ENCODE measurements around the gene LMBR1. TPM values are rescaled to one million over a fixed set of nuclear protein-coding genes. Genes with fewer than 3 reads are reported as not detected.

LMBR1 gene
- total RNA-seq, 1 donor from 2014 or later, result 89.1 TPM

GRCh38 chr7:156792611-156793010, 100.4 kb downstream of the LMBR1 start:
- peaks cover 8% of the 10 kb centered on the region for H3K36me3 Mint-ChIP-seq (ENCODE audit: insufficient read depth)
- no peaks in the 10 kb centered on the region for H3K27me3 Mint-ChIP-seq
- no peaks in the 10 kb centered on the region for H3K9me3 Mint-ChIP-seq (ENCODE audit: low read depth)
- TF ChIP-seq, protein P1, sequence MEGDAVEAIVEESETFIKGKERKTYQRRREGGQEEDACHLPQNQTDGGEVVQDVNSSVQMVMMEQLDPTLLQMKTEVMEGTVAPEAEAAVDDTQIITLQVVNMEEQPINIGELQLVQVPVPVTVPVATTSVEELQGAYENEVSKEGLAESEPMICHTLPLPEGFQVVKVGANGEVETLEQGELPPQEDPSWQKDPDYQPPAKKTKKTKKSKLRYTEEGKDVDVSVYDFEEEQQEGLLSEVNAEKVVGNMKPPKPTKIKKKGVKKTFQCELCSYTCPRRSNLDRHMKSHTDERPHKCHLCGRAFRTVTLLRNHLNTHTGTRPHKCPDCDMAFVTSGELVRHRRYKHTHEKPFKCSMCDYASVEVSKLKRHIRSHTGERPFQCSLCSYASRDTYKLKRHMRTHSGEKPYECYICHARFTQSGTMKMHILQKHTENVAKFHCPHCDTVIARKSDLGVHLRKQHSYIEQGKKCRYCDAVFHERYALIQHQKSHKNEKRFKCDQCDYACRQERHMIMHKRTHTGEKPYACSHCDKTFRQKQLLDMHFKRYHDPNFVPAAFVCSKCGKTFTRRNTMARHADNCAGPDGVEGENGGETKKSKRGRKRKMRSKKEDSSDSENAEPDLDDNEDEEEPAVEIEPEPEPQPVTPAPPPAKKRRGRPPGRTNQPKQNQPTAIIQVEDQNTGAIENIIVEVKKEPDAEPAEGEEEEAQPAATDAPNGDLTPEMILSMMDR (IDR thresholded peaks at IDR 0.05; ENCODE audit: unreplicated experiment), result no peak
- H3K4me3 Mint-ChIP-seq (ENCODE audit: low read depth), result no peak overlapping the region
- H3K4me1 Mint-ChIP-seq (ENCODE audit: low read depth), result no peaks in the 10 kb centered on the region
- no peak for DNase-seq (ENCODE audit: low spot score, unreplicated experiment)
- H3K27ac Mint-ChIP-seq, result no peak overlapping the region

- TF ChIP-seq, protein P1 (IDR thresholded peaks at IDR 0.05; ENCODE audit: unreplicated experiment), result no peak
- Mint-ChIP-seq H3K4me1 (ENCODE audit: low read depth) (no peaks in the 10 kb centered on the region), H3K27ac (no peak overlapping the region), H3K9me3 (ENCODE audit: low read depth) (no peaks in the 10 kb centered on the region), H3K27me3 (no peaks in the 10 kb centered on the region), H3K36me3 (ENCODE audit: insufficient read depth) (peaks cover 8% of the 10 kb centered on the region), H3K4me3 (ENCODE audit: low read depth) (no peak overlapping the region)
- DNase-seq (ENCODE audit: low spot score, unreplicated experiment), result no peak
These were observed 101.7 kb downstream of the LMBR1 start for GRCh38 chr7:156791241-156791640.

- TF ChIP-seq, protein P1 (IDR thresholded peaks at IDR 0.05; ENCODE audit: unreplicated experiment), result no peak
- Mint-ChIP-seq H3K4me1 (ENCODE audit: low read depth) (no peaks in the 10 kb centered on the region), H3K27ac (no peak overlapping the region)
These were observed 102.7 kb downstream of the LMBR1 start for GRCh38 chr7:156790264-156790663.

DNA sequence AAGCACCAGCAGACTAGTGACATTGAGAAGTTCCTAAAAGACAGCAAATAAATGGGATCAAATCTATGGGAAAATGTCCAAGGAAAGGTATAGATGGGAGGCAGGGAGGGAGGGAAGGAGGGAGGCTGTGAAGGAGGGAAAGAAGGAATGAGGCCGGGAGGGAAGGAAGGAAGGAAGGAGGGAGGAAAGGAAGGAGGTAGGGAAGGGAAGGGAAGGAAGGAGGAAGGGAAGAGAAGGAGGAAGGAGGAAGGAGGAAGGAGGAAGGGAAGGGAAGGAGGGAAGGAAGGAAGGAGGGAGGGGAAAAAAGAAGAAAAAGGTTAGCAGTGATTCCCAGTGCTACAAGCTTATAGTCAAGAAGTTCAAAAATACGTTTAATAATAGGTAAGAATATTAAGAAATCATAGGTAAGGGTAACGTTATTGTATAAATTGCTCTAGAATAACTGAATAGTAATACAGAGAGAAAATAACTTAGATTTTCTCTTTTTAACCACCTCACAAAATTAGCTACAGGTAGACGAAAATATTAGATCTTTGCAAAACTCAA, 106.9 kb downstream of the LMBR1 start:
- Mint-ChIP-seq H3K27ac (no peak overlapping the region), H3K27me3 (no peaks in the 10 kb centered on the region), H3K4me3 (ENCODE audit: low read depth) (no peak overlapping the region), H3K36me3 (ENCODE audit: insufficient read depth) (peaks cover 3% of the 10 kb centered on the region), H3K9me3 (ENCODE audit: low read depth) (no peaks in the 10 kb centered on the region), H3K4me1 (ENCODE audit: low read depth) (no peaks in the 10 kb centered on the region)
- TF ChIP-seq, protein P1 (IDR thresholded peaks at IDR 0.05; ENCODE audit: unreplicated experiment), result no peak
- DNase-seq (ENCODE audit: low spot score, unreplicated experiment), result no peak

More at GRCh38 chr7:156790264-156790663, 102.7 kb downstream of the LMBR1 start:
- H3K27me3 Mint-ChIP-seq, result no peaks in the 10 kb centered on the region
- peaks cover 6% of the 10 kb centered on the region for H3K36me3 Mint-ChIP-seq (ENCODE audit: insufficient read depth)
- no peak overlapping the region for H3K4me3 Mint-ChIP-seq (ENCODE audit: low read depth)
- DNase-seq (ENCODE audit: low spot score, unreplicated experiment), result no peak
- no peaks in the 10 kb centered on the region for H3K9me3 Mint-ChIP-seq (ENCODE audit: low read depth)

DNA sequence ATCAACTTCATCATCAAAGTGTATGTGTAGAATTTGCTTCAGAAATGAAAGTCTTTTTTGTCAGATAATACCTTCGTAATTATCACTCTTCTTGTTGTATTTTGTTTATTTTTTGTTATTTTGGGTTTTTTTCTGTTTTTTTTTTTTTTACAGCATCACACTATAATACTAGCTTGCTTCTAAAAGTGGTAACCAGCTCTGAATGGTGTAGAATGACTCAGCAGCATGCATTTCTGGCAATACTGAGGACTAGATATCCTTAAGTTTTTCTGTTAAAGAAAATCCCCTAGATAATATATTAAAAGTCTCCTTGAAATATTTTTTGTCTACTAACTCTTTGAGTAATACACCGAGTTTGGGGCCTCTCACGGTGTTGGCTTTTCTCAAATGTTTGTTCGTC, 109.1 kb downstream of the LMBR1 start:
- no peaks in the 10 kb centered on the region for H3K27me3 Mint-ChIP-seq
- H3K4me1 Mint-ChIP-seq (ENCODE audit: low read depth), result no peaks in the 10 kb centered on the region
- peaks cover 3% of the 10 kb centered on the region for H3K36me3 Mint-ChIP-seq (ENCODE audit: insufficient read depth)
- H3K9me3 Mint-ChIP-seq (ENCODE audit: low read depth), result no peaks in the 10 kb centered on the region
- TF ChIP-seq, protein P1 (IDR thresholded peaks at IDR 0.05; ENCODE audit: unreplicated experiment), result no peak
- no peak overlapping the region for H3K27ac Mint-ChIP-seq
- no peak for DNase-seq (ENCODE audit: low spot score, unreplicated experiment)
- no peak overlapping the region for H3K4me3 Mint-ChIP-seq (ENCODE audit: low read depth)

All from progenitor cell of endocrine pancreas (in vitro differentiated cells).